ENCODE measurements around the gene E2F4.

DNA sequence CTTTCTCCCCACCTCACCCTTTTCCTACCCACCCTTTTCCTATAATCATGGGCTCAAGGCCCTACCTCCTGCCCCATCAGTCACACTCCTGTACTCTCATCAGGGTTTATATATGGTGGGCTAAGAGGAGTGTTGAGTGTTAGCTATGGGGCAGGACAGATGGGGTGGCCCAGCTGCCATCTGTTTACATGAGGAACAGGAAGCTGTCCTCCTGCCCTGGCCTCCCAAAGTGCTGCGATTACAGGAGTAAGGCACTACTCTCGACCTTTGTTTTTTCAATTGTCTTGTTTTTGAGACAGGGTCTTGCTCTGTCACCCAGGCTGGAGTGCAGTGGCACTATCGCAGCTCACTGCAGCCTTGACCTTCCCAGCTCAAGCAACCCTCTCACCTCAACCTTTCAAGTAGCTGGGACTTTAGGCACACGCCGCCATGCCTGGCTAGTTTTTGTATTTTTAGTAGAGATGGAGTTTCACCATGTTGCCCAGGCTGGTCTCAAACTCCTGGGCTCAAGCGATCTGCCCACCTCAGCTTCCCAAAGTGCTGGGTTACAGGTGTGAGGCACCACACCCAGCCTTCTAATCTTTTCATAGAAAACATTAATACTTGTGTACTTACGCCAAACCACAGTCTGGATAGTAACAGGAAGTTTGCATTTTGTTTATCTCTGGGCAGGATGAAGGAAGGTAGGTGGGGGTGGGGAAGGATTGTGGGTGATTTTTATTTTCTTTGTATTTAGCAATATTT is 33.9 kb upstream of the E2F4 start:
- TF ChIP-seq POLR2A (IDR thresholded peaks at IDR 0.05; ENCODE audit: control extremely low read depth in 1 of 2, low read depth in 2 of 2, low read length in 2 of 2) (no peak), EGR1 (IDR thresholded peaks at IDR 0.05; ENCODE audit: borderline replicate concordance, low read depth, low read length) (no peak), EP300 (IDR thresholded peaks at IDR 0.05; ENCODE audit: borderline replicate concordance in 1 of 2, low read depth in 2 of 2, low read length in 2 of 2) (no peak), ZNF274 (IDR thresholded peaks at IDR 0.05; ENCODE audit: borderline replicate concordance, extremely low read depth, low read length) (no peak), GABPA (IDR thresholded peaks at IDR 0.05; ENCODE audit: borderline replicate concordance, insufficient read depth, low read length) (no peak), YY1 (IDR thresholded peaks at IDR 0.05; ENCODE audit: low read depth, low read length) (no peak), RNF2 (IDR thresholded peaks at IDR 0.05; ENCODE audit: borderline replicate concordance, low read depth, low read length, missing control alignments, poor library complexity, severe bottlenecking) (no peak), TAF1 (IDR thresholded peaks at IDR 0.05; ENCODE audit: low read depth, low read length) (no peak)
- TF ChIP-seq, protein P1, sequence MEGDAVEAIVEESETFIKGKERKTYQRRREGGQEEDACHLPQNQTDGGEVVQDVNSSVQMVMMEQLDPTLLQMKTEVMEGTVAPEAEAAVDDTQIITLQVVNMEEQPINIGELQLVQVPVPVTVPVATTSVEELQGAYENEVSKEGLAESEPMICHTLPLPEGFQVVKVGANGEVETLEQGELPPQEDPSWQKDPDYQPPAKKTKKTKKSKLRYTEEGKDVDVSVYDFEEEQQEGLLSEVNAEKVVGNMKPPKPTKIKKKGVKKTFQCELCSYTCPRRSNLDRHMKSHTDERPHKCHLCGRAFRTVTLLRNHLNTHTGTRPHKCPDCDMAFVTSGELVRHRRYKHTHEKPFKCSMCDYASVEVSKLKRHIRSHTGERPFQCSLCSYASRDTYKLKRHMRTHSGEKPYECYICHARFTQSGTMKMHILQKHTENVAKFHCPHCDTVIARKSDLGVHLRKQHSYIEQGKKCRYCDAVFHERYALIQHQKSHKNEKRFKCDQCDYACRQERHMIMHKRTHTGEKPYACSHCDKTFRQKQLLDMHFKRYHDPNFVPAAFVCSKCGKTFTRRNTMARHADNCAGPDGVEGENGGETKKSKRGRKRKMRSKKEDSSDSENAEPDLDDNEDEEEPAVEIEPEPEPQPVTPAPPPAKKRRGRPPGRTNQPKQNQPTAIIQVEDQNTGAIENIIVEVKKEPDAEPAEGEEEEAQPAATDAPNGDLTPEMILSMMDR (IDR thresholded peaks at IDR 0.05; ENCODE audit: control extremely low read depth in 1 of 3, insufficient read depth in 1 of 3, low read depth in 1 of 3, low read length in 3 of 3) = no peak
